ENCODE results near the gene TAOK3. TPM values are rescaled to one million over a fixed set of nuclear protein-coding genes. Genes with fewer than 3 reads are reported as not detected.

TAOK3 gene
- total RNA-seq, 1 donor from 2014 or later = 10.4 TPM

DNA sequence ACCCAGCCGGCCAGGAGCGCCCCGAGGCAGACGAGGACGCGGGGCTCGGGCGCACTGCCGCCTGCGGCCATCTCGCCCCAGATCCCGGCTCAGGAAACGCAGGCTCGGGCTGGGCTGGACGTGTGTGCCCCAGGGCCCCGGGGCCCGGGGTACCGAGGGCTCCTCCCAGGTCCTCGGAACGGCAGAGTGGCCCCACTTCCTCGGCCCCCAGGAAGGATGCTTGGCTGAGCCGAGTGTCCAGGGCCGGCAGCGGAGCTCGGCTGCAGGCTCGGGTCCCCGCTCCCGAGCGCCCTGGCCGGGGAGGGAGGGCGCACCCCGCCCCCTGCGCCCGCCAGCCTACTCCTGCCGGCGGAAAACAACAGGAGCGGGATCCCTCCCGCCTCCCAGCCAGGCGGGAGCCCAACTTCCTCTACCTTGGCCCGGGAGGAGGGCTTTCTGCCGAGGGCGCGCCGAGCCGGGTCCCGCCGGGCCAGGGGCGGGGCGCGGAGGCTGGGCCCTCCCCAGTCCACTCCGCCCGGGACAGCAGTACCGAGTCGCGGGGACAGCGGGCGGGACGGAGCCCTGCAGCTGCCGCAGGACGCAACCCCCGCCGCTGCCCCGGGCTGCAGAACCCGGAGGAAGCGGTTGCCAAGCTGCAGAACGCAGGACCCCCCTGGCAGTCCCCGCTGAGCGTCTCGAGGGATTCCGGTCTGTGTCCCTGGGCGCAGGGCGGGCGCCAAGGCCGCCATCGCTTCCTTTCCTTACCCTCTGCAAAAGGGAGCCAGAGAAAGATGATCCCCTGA is 268.9 kb downstream of the TAOK3 start, which contains the start of gene VSIG10:
Gene VSIG10, minus strand, starts transcription at position 411 of the 782 bp plus-strand sequence. Its CDS starts 340 bp downstream, at position 71.
- peak within 1 kb of the TSS; percentile 88 for H3K4me3 ChIP-seq (ENCODE audit: low read depth, low read length)
- TF ChIP-seq, protein P1, sequence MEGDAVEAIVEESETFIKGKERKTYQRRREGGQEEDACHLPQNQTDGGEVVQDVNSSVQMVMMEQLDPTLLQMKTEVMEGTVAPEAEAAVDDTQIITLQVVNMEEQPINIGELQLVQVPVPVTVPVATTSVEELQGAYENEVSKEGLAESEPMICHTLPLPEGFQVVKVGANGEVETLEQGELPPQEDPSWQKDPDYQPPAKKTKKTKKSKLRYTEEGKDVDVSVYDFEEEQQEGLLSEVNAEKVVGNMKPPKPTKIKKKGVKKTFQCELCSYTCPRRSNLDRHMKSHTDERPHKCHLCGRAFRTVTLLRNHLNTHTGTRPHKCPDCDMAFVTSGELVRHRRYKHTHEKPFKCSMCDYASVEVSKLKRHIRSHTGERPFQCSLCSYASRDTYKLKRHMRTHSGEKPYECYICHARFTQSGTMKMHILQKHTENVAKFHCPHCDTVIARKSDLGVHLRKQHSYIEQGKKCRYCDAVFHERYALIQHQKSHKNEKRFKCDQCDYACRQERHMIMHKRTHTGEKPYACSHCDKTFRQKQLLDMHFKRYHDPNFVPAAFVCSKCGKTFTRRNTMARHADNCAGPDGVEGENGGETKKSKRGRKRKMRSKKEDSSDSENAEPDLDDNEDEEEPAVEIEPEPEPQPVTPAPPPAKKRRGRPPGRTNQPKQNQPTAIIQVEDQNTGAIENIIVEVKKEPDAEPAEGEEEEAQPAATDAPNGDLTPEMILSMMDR (conservative IDR thresholded peaks at IDR 0.05; ENCODE audit: low read depth, low read length) = no peak
- no peak for DNase-seq (ENCODE audit: low read depth)

DNA sequence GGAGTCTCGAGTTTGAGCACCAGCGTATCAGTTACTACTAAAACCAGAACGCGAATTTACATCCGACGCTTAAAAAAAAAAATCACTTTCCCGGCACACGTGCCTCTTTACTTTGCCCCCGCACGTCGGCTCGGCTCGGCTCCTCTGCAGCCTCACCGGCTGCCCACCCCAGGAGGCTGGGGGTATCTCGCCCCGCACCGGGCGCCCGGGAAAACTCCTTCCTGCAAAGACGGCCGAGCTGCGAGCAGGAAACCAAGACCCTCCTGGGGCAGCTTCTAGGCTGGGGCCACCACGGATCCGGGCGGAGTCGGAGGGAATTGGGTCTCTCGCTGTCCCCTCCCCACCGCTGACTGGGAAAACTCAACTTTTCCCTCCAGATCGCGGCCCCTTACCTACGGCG is 269.5 kb downstream of the TAOK3 start:
- no peak for DNase-seq (ENCODE audit: low read depth)
- H3K4me3 ChIP-seq (ENCODE audit: low read depth, low read length) = peak overlapping the region; percentile 88
- TF ChIP-seq, protein P1 (conservative IDR thresholded peaks at IDR 0.05; ENCODE audit: low read depth, low read length) = no peak

DNA sequence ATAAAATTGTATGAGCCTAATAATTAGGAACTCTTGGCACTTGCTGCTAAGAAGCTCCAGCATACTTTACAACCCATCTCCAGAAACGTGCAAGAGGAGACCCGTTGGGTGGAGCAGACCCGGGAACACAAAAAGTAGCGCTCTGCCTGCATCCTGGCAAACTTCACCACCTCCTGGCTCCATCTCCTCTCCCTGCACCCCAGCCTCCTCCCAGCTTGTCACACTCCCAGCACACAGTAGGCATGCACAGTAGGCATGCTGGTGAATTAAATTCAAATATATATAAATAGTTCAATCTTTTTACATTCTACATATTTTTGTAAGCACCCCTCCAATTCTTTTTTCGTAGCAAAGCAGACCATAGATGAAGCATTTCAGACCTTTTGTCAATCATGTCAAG is 270.1 kb downstream of the TAOK3 start:
- TF ChIP-seq, protein P1 (conservative IDR thresholded peaks at IDR 0.05; ENCODE audit: low read depth, low read length) = no peak
- DNase-seq (ENCODE audit: low read depth) = no peak
- H3K4me3 ChIP-seq (ENCODE audit: low read depth, low read length) = peak overlapping the region; percentile 88

GRCh38 chr12:118102070-118102469 is 270.6 kb downstream of the TAOK3 start:
- H3K4me3 ChIP-seq (ENCODE audit: low read depth, low read length) = peak overlapping the region; percentile 88
- DNase-seq (ENCODE audit: low read depth) = peak; percentile 61
- TF ChIP-seq, protein P1 (conservative IDR thresholded peaks at IDR 0.05; ENCODE audit: low read depth, low read length) = no peak

- DNase-seq (ENCODE audit: low read depth) = no peak
- no peak overlapping the region for H3K4me3 ChIP-seq (ENCODE audit: low read depth, low read length)
- TF ChIP-seq, protein P1 (conservative IDR thresholded peaks at IDR 0.05; ENCODE audit: low read depth, low read length) = no peak
These were observed 271.7 kb downstream of the TAOK3 start for GRCh38 chr12:118101051-118101450.

Other genes with a start within 250 kb of the TAOK3 start
- 445 and 494 TPM in 2 replicates for gene PEBP1, start 236.8 kb downstream of the TAOK3 start, total RNA-seq
- 25.9 and 27.3 TPM in 2 replicates for gene SUDS3, start 3.6 kb upstream of the TAOK3 start, total RNA-seq

Measured in epithelial cell of proximal tubule (primary cell).